Loucy (cell line): Measurements from ENCODE around the gene MATR3.

ENCODE experiments used
- CTCF ChIP-seq: fragments of 200-600 bp; sonication (generic); conservative IDR thresholded peaks from 2 replicates; pipeline ENCODE4 v1.5.1; 2014; ENCODE audit warnings: mild to moderate bottlenecking, antibody characterized with exemption, low read length
- EZH2phosphoT487 ChIP-seq: fragments of 200-600 bp; IDR thresholded peaks from 2 replicates; pipeline ENCODE4 v1.6.1; 2018; ENCODE audit warnings: antibody characterized with exemption, mild to moderate bottlenecking, moderate library complexity, borderline replicate concordance

GRCh38 chr5:139273322-139273571 lies 20.3 kb upstream of the MATR3 start:
- TF ChIP-seq CTCF (no peak), EZH2phosphoT487 (no peak)
